HCT116 (cell line): ENCODE data around the gene PTGR1. TPM values are rescaled to one million over a fixed set of nuclear protein-coding genes. Genes with fewer than 3 reads are reported as not detected.

Source experiments
- ATAC-seq: fragments of 200-7000 bp; cut with Tn5 transposase; 2 replicates; pipeline ENCODE4 v1.9.1; 2020; ENCODE audit warnings: mild to moderate bottlenecking, moderate library complexity
- BruUV-seq: library from RNA; stranded (reverse); fragments of 400-500 nt; replicated peaks from 2 replicates; lab custom pipeline; 2021; lab: Mats Ljungman, UMichigan
- CTCF ChIA-PET: fragments of 300-600 bp; sonication (Branson Sonifier 250); formaldehyde crosslinking; loops from one replicate; lab custom pipeline; 2021; ENCODE audit warnings: antibody characterized with exemption; lab: Charles Lee
- POLR2A ChIA-PET: fragments of 300-600, 350-600 bp; sonication (Branson Sonifier 250); formaldehyde crosslinking; loops from one replicate; lab custom pipeline; 2021; ENCODE audit warnings: antibody characterized with exemption; lab: Charles Lee
- RAD21 ChIA-PET, 2 experiments: fragments of 300-600 bp; sonication (Branson Sonifier 250); formaldehyde crosslinking; loops; one replicate each; lab custom pipeline; 2023; ENCODE audit warnings: low total read pairs in 2 of 2; ENCODE audit not compliant: uncharacterized antibody in 2 of 2, unreplicated experiment in 2 of 2, low non-redundant PET in 1 of 2; lab: Charles Lee
- DNase-seq: peaks from one replicate; pipeline ENCODE4 v3.0.0-alpha.2; 2010; ENCODE audit warnings: low read depth, low spot score
- H2AFZ ChIP-seq: fragments of 200-600 bp; shearing (Covaris generic), sonication (generic); 2 replicates; pipeline ENCODE4 v1.6.1; 2017; ENCODE audit warnings: low read depth, mixed run types, mixed read lengths, antibody characterized with exemption, low read length; ENCODE audit not compliant: poor library complexity, severe bottlenecking
- H3K27ac ChIP-seq: 2 replicates; pipeline ENCODE4 v1.5.1; 2012; ENCODE audit warnings: low read depth, low read length
- H3K27me3 ChIP-seq: fragments of 200-600 bp; sonication (generic); 2 replicates; pipeline ENCODE4 v1.6.1; 2016; ENCODE audit warnings: mixed run types, low read length, mixed read lengths; ENCODE audit not compliant: insufficient read depth
- H3K36me3 ChIP-seq, 2 experiments: fragments of 200-500 bp in 1 of 2; fragments of 200-600 bp in 1 of 2; sonication (Bioruptor generic) in 1 of 2; sonication (generic) in 1 of 2; 2 replicates each; pipeline versions ENCODE4 v1.5.1 to v1.6.1; 2014 to 2016; ENCODE audit warnings: low read length in 2 of 2, inconsistent platforms in 1 of 2, mixed read lengths in 1 of 2, mixed run types in 1 of 2; ENCODE audit not compliant: insufficient read depth in 2 of 2, control insufficient read depth in 1 of 2
- H3K4me1 ChIP-seq, 2 experiments: fragments of 200-600 bp in 1 of 2; sonication (generic) in 1 of 2; 2 replicates each; pipeline versions ENCODE4 v1.5.1 to v1.6.1; 2012 to 2017; ENCODE audit warnings: low read length in 2 of 2, inconsistent platforms in 1 of 2, mild to moderate bottlenecking in 1 of 2, mixed read lengths in 1 of 2, mixed run types in 1 of 2, moderate library complexity in 1 of 2; ENCODE audit not compliant: insufficient read depth in 2 of 2, control insufficient read depth in 1 of 2
- H3K4me2 ChIP-seq: fragments of 200-600 bp; sonication (generic); 2 replicates; pipeline ENCODE4 v1.6.1; 2017; ENCODE audit warnings: mixed run types, low read length, mixed read lengths
- H3K4me3 ChIP-seq, 2 experiments: fragments of 200-600 bp in 1 of 2; sonication (generic) in 1 of 2; replicated peaks in 1 of 2; 2 replicates each; pipeline ENCODE4 v1.5.1; 2011 to 2016; ENCODE audit warnings: low read length in 2 of 2, control low read depth in 1 of 2, low read depth in 1 of 2, mild to moderate bottlenecking in 1 of 2, mixed read lengths in 1 of 2, mixed run types in 1 of 2
- H3K79me2 ChIP-seq: fragments of 200-600 bp; sonication (generic); 2 replicates; pipeline ENCODE4 v1.6.1; 2017; ENCODE audit warnings: mild to moderate bottlenecking, mixed run types, low read length, moderate library complexity, mixed read lengths; ENCODE audit not compliant: insufficient read depth
- H3K9ac ChIP-seq: fragments of 200-600 bp; sonication (generic); 2 replicates; pipeline ENCODE4 v1.6.1; 2016; ENCODE audit warnings: low read length, mixed read lengths
- H3K9me2 ChIP-seq: fragments of 200-600 bp; sonication (generic), shearing (Covaris generic); 2 replicates; pipeline ENCODE4 v1.6.1; 2017; ENCODE audit warnings: mixed run types, mild to moderate bottlenecking, moderate library complexity; ENCODE audit not compliant: insufficient read depth
- H3K9me3 ChIP-seq, 2 experiments: fragments of 200-500 bp in 1 of 2; fragments of 200-600 bp in 1 of 2; sonication (Bioruptor generic) in 1 of 2; sonication (generic) in 1 of 2; 2 replicates each; pipeline ENCODE4 v1.6.1; 2014 to 2017; ENCODE audit warnings: low read length in 2 of 2, mixed read lengths in 2 of 2, inconsistent platforms in 1 of 2, low read depth in 1 of 2, mild to moderate bottlenecking in 1 of 2, mixed run types in 1 of 2, moderate library complexity in 1 of 2; ENCODE audit not compliant: control insufficient read depth in 1 of 2, insufficient read depth in 1 of 2
- H4K20me1 ChIP-seq: fragments of 200-600 bp; sonication (generic), shearing (Covaris generic); 2 replicates; pipeline ENCODE4 v1.6.1; 2017; ENCODE audit warnings: mixed run types, mild to moderate bottlenecking, moderate library complexity; ENCODE audit not compliant: insufficient read depth
- ATF3 ChIP-seq: IDR thresholded peaks from 2 replicates; pipeline ENCODE4 v1.6.1; 2012
- CEBPB ChIP-seq: IDR thresholded peaks from 2 replicates; pipeline ENCODE4 v1.6.1; 2012; ENCODE audit warnings: low read depth
- EGR1 ChIP-seq: IDR thresholded peaks from 2 replicates; pipeline ENCODE4 v1.6.1; 2012; ENCODE audit warnings: low read depth
- ELF1 ChIP-seq: IDR thresholded peaks from 2 replicates; pipeline ENCODE4 v1.6.1; 2012; ENCODE audit warnings: low read depth, borderline replicate concordance
- EZH2 ChIP-seq: fragments of 200-600 bp; sonication (generic); IDR thresholded peaks from 2 replicates; pipeline ENCODE4 v1.6.1; 2017; ENCODE audit warnings: antibody characterized with exemption, mixed run types
- EZH2phosphoT487 ChIP-seq: fragments of 200-600 bp; IDR thresholded peaks from 2 replicates; pipeline ENCODE4 v1.6.1; 2018; ENCODE audit warnings: antibody characterized with exemption, borderline replicate concordance
- FOSL1 ChIP-seq: IDR thresholded peaks from 2 replicates; pipeline ENCODE4 v1.6.1; 2012; ENCODE audit warnings: low read depth
- JUND ChIP-seq: IDR thresholded peaks from 2 replicates; pipeline ENCODE4 v1.6.1; 2012
- MAX ChIP-seq: IDR thresholded peaks from 2 replicates; pipeline ENCODE4 v1.6.1; 2012
- POLR2A ChIP-seq: IDR thresholded peaks from 2 replicates; pipeline ENCODE4 v1.7.0; 2011; ENCODE audit warnings: borderline replicate concordance; ENCODE audit not compliant: insufficient read depth, insufficient read length; ENCODE audit errors: extremely low read depth
- POLR2AphosphoS5 ChIP-seq: IDR thresholded peaks from 2 replicates; pipeline ENCODE4 v1.6.1; 2011; ENCODE audit warnings: mild to moderate bottlenecking, low read depth, low read length, moderate library complexity
- SIN3A ChIP-seq: IDR thresholded peaks from 2 replicates; pipeline ENCODE4 v1.6.1; 2012; ENCODE audit warnings: low read depth
- SP1 ChIP-seq: IDR thresholded peaks from 2 replicates; pipeline ENCODE4 v1.6.1; 2012; ENCODE audit warnings: low read depth
- SRF ChIP-seq: IDR thresholded peaks from 2 replicates; pipeline ENCODE4 v1.6.1; 2012; ENCODE audit warnings: low read depth
- TCF7L2 ChIP-seq: IDR thresholded peaks from 2 replicates; pipeline ENCODE4 v1.7.0; 2011; ENCODE audit warnings: borderline replicate concordance, inconsistent platforms; ENCODE audit not compliant: insufficient read depth, insufficient read length; ENCODE audit errors: extremely low read depth
- YY1 ChIP-seq: IDR thresholded peaks from 2 replicates; pipeline ENCODE4 v1.6.1; 2011; ENCODE audit warnings: low read length, low read depth, moderate library complexity, mild to moderate bottlenecking; ENCODE audit not compliant: insufficient replicate concordance; ENCODE audit errors: extremely low read depth
- ZBTB33 ChIP-seq: IDR thresholded peaks from 2 replicates; pipeline ENCODE4 v1.6.1; 2011; ENCODE audit warnings: mild to moderate bottlenecking, low read length, moderate library complexity; ENCODE audit not compliant: insufficient replicate concordance; ENCODE audit errors: extremely low read depth
- ZFX ChIP-seq: fragments of 450-650 bp; IDR thresholded peaks from 2 replicates; pipeline ENCODE4 v1.6.1; 2017
- ZNF274 ChIP-seq: fragments of 200-500 bp; sonication (Bioruptor generic); IDR thresholded peaks from 2 replicates; pipeline ENCODE4 v1.6.1; 2014; ENCODE audit warnings: mild to moderate bottlenecking, low read depth, low read length, inconsistent platforms
- intact Hi-C: fragments of 100-400 bp; cut with micrococcal nuclease; formaldehyde crosslinking; loops from 2 replicates; pipeline ENCODE4 v1.10.0; 2022
- total RNA-seq: library from RNA; stranded (reverse); gene quantifications from one replicate; pipeline ENCODE4 v1.2.1, GENCODE V29; 2021; ENCODE audit not compliant: unreplicated experiment

Gene PTGR1
- total RNA-seq, 1 experiment from 2014 or later = 53.9 TPM

GRCh38 chr9:111542497-111543254 lies 56.8 kb downstream of the PTGR1 start:
- RAD21 ChIA-PET = no interaction called here
- Histone ChIP-seq H3K9me2 (no peaks in the 10 kb centered on the region), H3K9ac (no peak overlapping the region), H3K4me1 (no peaks in the 10 kb centered on the region), H3K9me3 (peaks cover 21 to 51% of the 10 kb centered on the region in 2 experiments), H3K4me2 (no peak overlapping the region), H3K27me3 (no peaks in the 10 kb centered on the region), H3K36me3 (peaks cover 0 to 14% of the 10 kb centered on the region in 2 experiments; a peak in 2 of 4 replicates), H4K20me1 (no peaks in the 10 kb centered on the region), H2AFZ (no peak overlapping the region), H3K79me2 (no peaks in the 10 kb centered on the region), H3K27ac (no peak overlapping the region), H3K4me3 (no peak overlapping the region)
- DNase-seq (no peak), ATAC-seq (no peak)
- intact Hi-C loops = no loop called here
- TF ChIP-seq ZNF274 (peak; percentile 98), SRF (no peak)
- BruUV-seq = no TSS peak
- CTCF ChIA-PET = no interaction called here
- POLR2A ChIA-PET = no interaction called here

GRCh38 chr9:111533099-111533790 lies 66.2 kb downstream of the PTGR1 start:
- TF ChIP-seq TCF7L2 = no peak
- no peak for TF ChIP-seq EZH2phosphoT487
- no peak for TF ChIP-seq ELF1
- TF ChIP-seq MAX = no peak
- TF ChIP-seq SIN3A = no peak
- TF ChIP-seq ZBTB33 = no peak
- no peak for TF ChIP-seq ATF3
- no peak for TF ChIP-seq POLR2AphosphoS5
- TF ChIP-seq SP1 = no peak
- no peak for TF ChIP-seq CEBPB
- TF ChIP-seq EGR1 = no peak
- no peak for TF ChIP-seq YY1
- TF ChIP-seq FOSL1 = no peak
- TF ChIP-seq ZFX = no peak
- TF ChIP-seq POLR2A = no peak
- no peak for TF ChIP-seq JUND
- TF ChIP-seq EZH2 = no peak
- H3K4me2 ChIP-seq = no peak overlapping the region
- DNase-seq (no peak), ATAC-seq (no peak)
- H3K27me3 ChIP-seq = no peaks in the 10 kb centered on the region
- peaks cover 0 to 7% of the 10 kb centered on the region in 2 experiments; a peak in 1 of 4 replicates for H3K9me3 ChIP-seq
- RAD21 ChIA-PET = no interaction called here
- no peak overlapping the region for H2AFZ ChIP-seq
- CTCF ChIA-PET = no interaction called here
- intact Hi-C loops = no loop called here
- no peak overlapping the region for H3K27ac ChIP-seq
- H4K20me1 ChIP-seq = no peaks in the 10 kb centered on the region
- BruUV-seq = no TSS peak
- H3K4me3 ChIP-seq = no peak overlapping the region
- H3K4me1 ChIP-seq = no peaks in the 10 kb centered on the region
- no peak overlapping the region for H3K9ac ChIP-seq
- H3K36me3 ChIP-seq = peaks cover 0 to 16% of the 10 kb centered on the region in 2 experiments; a peak in 2 of 4 replicates
- H3K9me2 ChIP-seq = no peaks in the 10 kb centered on the region
- POLR2A ChIA-PET = no interaction called here
- H3K79me2 ChIP-seq = no peaks in the 10 kb centered on the region
